Stimulated activated effector memory CD8-positive, alpha-beta T cell treated with anti-CD3 and anti-CD28 coated beads, Interleukin-12 subunit alpha, Interleukin-12 subunit beta, amount 100 ng/mL, for 72 hours (primary cell): ENCODE measurements around the gene ATF6.

Source experiments
- ATAC-seq: fragments of 150-1000 bp; cut with Tn5 transposase; 2 replicates; pipeline ENCODE4 v1.10.0; 2021
- DNase-seq, 2 donors: peaks; one replicate each; pipeline ENCODE4 v3.0.0; 2021 to 2022; ENCODE audit warnings: low spot score in 2 of 2
- H3K27ac Mint-ChIP-seq: one replicate; pipeline ENCODE4 v1.8.0; 2022; ENCODE audit warnings: mild to moderate bottlenecking, mixed read lengths
- H3K36me3 Mint-ChIP-seq: one replicate; pipeline ENCODE4 v1.8.0; 2022; ENCODE audit warnings: mild to moderate bottlenecking, mixed read lengths
- H3K4me1 Mint-ChIP-seq: one replicate; pipeline ENCODE4 v1.8.0; 2022; ENCODE audit warnings: mixed read lengths
- H3K4me3 Mint-ChIP-seq: one replicate; pipeline ENCODE4 v1.8.0; 2022; ENCODE audit warnings: mild to moderate bottlenecking, mixed read lengths
- H3K9me3 Mint-ChIP-seq: one replicate; pipeline ENCODE4 v1.8.0; 2022; ENCODE audit warnings: mixed read lengths

The ATF6 gene

DNA sequence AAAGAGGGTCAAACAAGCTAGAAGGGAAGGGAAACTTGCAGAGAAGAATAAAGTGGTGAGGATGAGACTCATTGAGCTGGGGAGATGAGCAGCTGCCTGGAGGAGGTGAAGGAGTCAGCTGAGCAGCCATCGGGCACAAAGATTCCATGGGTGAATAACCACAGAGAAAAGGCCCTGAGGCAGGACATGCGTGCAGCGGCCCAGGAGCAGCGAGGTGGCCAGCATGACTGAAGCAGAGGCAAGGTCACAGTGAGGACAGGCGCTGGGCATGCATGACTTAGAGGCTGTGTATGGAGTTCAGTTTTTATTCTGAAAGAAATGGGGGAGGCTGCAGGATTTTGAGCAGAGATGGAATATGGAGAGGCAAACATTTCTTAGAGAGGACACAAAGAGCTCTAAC, 232.7 kb downstream of the ATF6 start:
- no peak for ATAC-seq
- no peak for DNase-seq
- H3K27ac Mint-ChIP-seq: no peak overlapping the region
- H3K4me1 Mint-ChIP-seq: no peaks in the 10 kb centered on the region
- H3K4me3 Mint-ChIP-seq: no peak overlapping the region
- no peaks in the 10 kb centered on the region for H3K36me3 Mint-ChIP-seq
- no peaks in the 10 kb centered on the region for H3K9me3 Mint-ChIP-seq

DNA sequence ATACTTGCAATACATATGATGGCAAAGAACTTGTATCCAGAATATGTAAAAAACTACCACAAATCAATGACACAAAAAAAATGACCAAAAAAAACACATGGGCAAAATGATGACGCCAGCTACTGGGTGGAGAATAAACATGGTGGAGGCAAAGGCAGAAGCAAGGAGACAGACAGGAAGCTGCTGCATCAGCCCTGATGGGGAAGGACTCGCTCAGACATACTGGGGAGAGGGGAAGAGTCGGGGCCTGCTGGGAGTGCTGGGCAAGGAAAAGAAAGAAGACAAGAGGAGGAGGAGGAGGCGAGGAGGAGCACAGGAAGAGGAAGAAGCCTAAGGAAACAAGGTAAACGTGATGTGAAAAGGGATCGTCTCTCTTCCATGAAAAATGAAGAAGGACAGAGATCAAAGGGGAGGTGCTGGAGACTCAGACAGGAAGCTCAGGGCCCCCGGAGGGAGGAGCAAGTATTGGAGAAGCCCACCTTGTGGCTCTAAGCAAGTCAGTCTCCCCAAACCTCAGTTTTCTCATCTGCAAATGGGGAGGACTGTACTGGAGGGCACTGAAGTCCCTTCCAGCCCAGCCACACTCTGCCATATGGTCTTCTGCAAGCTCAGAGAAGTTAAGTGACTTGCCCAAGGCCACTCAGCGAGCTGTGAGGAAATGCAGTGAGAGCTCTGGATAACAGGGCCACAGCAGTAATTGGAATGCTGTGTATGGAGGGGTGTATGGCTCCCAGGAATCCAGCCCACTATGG, 233.4 kb downstream of the ATF6 start:
- Mint-ChIP-seq H3K4me1 (no peaks in the 10 kb centered on the region), H3K27ac (no peak overlapping the region), H3K9me3 (no peaks in the 10 kb centered on the region), H3K36me3 (no peaks in the 10 kb centered on the region), H3K4me3 (no peak overlapping the region)
- no peak for DNase-seq
- ATAC-seq: no peak

DNA sequence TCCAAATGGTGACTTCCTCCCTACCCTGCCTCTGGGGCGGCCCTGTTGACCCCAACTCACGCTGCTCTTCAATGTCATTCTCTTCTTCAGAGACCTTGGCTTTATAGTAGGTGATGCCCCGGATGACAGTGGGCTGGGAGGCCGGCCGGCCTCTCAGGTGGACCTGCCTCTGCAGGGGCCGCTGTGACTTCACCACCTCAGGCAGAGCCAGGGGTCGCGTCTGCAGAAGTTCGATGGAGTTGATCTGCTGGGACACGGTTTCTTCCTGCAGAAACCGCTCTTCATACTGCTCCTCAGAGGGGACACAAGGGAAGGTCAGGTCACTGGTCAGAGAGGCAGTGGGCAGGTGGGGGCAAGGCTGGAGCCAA, 233.9 kb downstream of the ATF6 start:
- H3K4me3 Mint-ChIP-seq: no peak overlapping the region
- no peak overlapping the region for H3K27ac Mint-ChIP-seq
- no peaks in the 10 kb centered on the region for H3K4me1 Mint-ChIP-seq
- no peak for DNase-seq
- no peak for ATAC-seq
- H3K36me3 Mint-ChIP-seq: no peaks in the 10 kb centered on the region
- no peaks in the 10 kb centered on the region for H3K9me3 Mint-ChIP-seq

DNA sequence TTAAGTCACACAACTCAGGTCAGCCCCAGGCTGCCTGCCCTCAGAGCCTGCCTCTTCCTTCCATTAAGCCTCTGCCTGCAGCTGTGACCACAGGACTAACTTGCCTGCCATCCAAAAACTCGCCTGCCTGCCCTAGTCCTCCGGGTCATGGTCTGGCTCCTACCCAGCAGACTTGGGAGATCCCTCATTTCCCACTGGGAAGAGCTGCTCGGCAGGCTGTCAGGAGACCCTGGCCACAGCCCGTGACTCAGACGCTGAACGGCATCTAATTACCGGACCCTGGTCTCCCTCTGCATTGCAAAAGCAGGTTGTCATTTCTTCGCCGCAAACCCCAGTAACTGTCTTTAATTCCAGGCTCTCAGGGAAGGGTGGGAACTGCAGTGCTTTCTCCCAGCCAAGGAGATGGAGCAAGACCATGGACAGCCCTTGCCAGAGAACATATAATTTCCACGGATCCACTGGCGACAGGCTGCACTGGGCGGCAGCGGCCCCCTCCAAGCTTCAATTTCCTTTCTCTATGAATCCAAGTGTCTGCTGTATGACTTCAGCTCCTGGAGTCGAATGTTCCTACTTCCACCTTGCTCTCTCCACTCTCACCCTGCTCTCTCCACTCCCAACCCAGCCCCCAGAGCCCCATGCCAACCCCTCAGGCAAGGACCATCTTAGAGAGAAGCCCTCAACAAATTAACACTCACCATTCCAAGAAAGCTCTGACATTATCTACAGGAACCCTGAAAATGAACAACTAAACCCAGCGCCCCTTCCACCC, 237.1 kb downstream of the ATF6 start:
- Mint-ChIP-seq H3K9me3 (no peaks in the 10 kb centered on the region), H3K27ac (no peak overlapping the region), H3K36me3 (no peaks in the 10 kb centered on the region), H3K4me3 (no peak overlapping the region), H3K4me1 (no peaks in the 10 kb centered on the region)
- no peak for DNase-seq
- no peak for ATAC-seq

DNA sequence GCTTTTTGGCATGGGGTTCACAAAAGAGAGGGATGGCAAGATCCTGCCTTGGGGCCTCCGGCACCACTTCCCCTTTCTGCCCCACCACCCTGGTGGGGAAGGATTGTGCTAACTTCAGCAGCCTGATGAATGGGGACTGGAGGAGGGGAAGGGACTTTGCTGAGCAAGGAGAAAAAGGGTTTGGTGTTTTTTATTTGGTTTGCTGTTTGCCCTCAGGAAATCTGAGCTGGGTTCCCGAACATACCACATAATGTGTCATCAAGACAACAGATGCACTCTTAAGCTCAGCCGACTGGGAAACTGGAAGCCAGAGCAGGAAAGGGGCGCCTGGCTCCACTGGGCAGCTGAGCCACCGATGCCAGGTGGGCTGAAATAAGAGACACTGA, 237.7 kb downstream of the ATF6 start:
- no peak for DNase-seq
- ATAC-seq: no peak
- H3K4me1 Mint-ChIP-seq: no peaks in the 10 kb centered on the region
- no peaks in the 10 kb centered on the region for H3K36me3 Mint-ChIP-seq
- no peaks in the 10 kb centered on the region for H3K9me3 Mint-ChIP-seq
- H3K27ac Mint-ChIP-seq: no peak overlapping the region
- H3K4me3 Mint-ChIP-seq: no peak overlapping the region

DNA sequence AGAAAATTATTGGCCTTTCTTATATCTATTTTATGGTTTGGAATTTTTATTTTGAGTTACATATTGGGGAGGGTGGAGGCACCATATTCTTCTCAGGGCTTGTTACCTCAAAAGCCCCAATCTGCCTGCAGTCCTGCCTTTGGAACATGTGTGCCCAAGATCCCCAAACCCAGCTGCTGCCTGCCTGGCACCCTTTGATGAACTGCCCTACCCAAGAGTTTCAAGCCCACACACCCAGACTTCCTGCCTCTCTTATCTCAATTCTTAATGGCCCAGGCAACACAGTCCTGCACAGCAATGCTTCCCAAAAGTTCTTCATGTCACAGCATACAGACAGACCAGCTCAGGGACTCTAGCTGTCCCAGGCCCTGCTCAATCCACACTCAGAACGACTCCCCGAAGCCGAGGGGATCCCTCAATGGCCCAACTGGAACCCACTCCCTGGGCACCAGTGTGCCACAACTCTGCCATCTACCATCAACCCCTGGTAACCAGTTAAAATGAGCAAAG, 238.4 kb downstream of the ATF6 start:
- H3K36me3 Mint-ChIP-seq: no peaks in the 10 kb centered on the region
- H3K9me3 Mint-ChIP-seq: no peaks in the 10 kb centered on the region
- no peaks in the 10 kb centered on the region for H3K4me1 Mint-ChIP-seq
- ATAC-seq: no peak
- DNase-seq: no peak
- H3K4me3 Mint-ChIP-seq: no peak overlapping the region
- H3K27ac Mint-ChIP-seq: no peak overlapping the region

DNA sequence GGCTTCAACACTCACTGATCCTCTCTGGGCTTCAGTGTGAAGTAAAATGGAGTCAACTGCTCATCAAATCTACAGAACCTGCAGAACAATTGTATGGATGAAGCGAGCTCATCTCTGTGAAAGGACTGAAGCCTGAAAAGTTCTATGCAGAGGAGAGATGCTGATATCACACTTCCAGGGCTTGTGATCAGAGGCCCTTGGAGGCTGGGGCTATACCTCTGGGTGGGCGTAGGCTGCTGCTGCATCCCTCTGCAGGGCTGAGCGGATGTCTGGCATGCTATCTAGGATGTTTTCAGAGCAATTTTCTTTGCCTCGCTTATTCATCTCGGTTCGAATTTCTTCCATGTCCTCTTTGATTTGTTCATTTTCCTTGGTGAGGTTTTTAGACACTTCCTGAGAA, 240.0 kb downstream of the ATF6 start:
- Mint-ChIP-seq H3K4me1 (no peaks in the 10 kb centered on the region), H3K9me3 (no peaks in the 10 kb centered on the region), H3K27ac (no peak overlapping the region), H3K36me3 (no peaks in the 10 kb centered on the region), H3K4me3 (no peak overlapping the region)
- no peak for DNase-seq
- ATAC-seq: no peak

DNA sequence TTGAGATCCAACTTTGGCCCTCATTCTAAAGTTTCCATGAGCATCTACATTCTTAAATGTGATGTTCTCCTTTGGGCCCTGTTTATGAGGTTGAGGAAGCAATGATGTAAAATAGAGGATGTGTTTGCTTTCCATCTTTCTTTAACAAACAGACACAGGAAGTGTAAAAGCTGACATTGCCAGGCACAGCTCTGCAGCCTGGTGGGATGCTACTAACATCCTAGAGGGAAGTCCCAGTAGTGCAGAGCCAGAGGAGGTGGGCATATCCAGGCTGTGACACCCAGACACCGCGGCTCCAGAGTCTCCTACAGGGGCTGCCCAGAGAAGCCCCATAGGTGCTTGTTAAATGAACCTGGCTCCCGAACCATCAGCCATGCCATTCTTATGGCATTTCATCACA, 241.3 kb downstream of the ATF6 start:
- Mint-ChIP-seq H3K4me3 (no peak overlapping the region), H3K36me3 (no peaks in the 10 kb centered on the region), H3K9me3 (no peaks in the 10 kb centered on the region), H3K27ac (no peak overlapping the region), H3K4me1 (no peaks in the 10 kb centered on the region)
- no peak for DNase-seq
- ATAC-seq: no peak

DNA sequence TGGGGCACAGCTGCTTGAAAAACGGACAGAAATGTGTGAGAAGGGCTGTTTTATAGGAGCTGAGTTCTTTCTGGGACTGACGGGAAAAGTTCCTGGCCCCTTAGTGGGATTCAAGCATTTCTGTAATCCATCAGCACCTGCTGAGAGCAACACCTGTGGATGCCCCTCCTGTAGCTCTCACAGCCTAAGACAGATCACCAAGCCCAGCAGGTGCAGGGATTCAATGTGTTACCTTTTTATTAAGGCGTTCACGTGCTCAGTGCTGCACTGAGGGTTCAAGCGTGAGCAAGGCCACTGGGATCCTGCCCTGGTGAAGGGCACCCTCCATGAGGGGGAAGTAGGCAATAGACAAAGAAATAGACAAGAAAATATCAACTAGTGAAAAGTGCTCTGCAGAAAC, 242.7 kb downstream of the ATF6 start:
- ATAC-seq: no peak
- no peaks in the 10 kb centered on the region for H3K4me1 Mint-ChIP-seq
- no peaks in the 10 kb centered on the region for H3K9me3 Mint-ChIP-seq
- no peak overlapping the region for H3K27ac Mint-ChIP-seq
- DNase-seq: no peak
- H3K36me3 Mint-ChIP-seq: no peaks in the 10 kb centered on the region
- no peak overlapping the region for H3K4me3 Mint-ChIP-seq

DNA sequence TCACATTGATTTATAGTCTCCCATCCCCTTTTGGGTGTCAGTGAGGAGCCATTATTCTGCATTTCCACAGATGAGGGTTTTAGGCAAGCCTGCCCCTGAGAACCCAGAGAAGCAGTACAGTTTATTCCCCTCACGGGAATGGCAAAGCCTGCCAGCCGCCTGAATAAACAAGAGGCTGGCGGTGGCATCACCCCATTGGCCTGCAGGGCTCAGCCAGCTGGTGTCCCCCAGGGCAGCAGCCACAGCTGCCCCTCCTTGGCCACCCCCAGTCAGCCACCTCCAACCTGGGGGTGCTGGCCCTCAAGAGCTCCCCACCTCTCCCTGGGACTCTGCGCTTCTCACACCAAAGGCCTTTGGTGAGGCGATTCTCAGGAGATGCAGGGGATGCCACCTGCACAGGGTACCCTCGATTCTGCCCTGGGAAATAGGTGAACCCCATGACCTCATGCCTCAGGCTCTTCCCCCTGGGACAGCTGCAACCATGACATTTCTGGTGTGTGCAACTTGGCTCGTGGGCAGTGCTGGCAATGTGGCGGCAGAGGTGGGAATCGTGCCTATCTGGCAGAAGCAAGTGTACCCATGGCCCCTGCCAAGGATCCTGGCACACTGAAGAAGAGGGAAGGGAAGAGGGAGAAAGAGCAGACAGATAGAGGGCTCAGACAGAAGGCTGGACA, 243.5 kb downstream of the ATF6 start:
- no peak overlapping the region for H3K27ac Mint-ChIP-seq
- H3K36me3 Mint-ChIP-seq: no peaks in the 10 kb centered on the region
- no peak overlapping the region for H3K4me3 Mint-ChIP-seq
- DNase-seq: no peak
- H3K9me3 Mint-ChIP-seq: no peaks in the 10 kb centered on the region
- no peak for ATAC-seq
- no peaks in the 10 kb centered on the region for H3K4me1 Mint-ChIP-seq

DNA sequence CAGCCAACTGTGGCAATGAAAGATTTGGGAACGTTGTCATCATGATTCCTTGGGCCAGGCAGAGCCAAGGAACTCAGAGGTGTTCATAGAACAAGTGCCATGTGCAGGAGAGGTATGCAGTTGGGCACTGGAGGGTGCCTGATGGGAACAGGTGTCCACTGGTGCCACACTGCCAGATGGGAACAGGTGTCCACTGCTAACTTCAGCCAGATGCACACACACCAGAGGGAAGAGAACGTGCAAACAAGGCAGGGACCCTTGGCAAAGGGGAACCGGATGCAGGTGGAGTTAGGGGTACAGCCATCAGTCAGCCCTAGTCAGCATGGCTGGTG, 244.0 kb downstream of the ATF6 start:
- Mint-ChIP-seq H3K4me1 (no peaks in the 10 kb centered on the region), H3K4me3 (no peak overlapping the region), H3K27ac (no peak overlapping the region), H3K9me3 (no peaks in the 10 kb centered on the region), H3K36me3 (no peaks in the 10 kb centered on the region)
- ATAC-seq (no peak), DNase-seq (no peak)

DNA sequence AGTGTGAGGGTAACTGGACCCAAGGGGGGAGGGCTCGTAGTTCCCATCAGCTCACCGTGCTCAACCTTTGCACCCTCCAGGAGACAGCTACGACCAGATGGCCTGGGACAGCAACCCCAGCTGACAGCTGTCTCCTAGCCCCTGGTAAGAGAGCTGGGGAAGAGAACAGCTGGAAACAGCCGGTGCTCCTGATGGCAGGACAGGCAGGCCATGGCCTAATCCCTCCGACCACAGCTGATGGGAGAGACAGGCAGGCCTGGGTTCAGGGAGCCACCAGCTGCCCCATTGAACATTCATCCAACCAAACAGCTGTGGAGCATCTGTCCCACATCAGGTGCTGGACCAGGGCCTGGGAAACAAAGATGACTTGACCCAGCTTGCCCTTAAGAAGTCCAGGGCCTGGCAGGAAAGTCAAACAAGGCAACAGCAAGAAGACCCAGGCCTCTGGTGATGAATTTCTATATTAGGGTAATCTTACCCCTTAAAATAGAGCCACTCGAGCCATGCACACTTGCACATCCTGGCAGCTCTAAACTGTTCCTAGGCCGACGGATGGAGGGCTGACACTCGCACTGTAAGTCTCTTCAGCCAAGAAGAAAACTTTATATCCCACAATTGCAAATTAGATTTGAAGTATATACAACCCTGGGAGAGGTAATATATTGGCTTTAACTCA, 245.4 kb downstream of the ATF6 start:
- no peak overlapping the region for H3K27ac Mint-ChIP-seq
- no peaks in the 10 kb centered on the region for H3K9me3 Mint-ChIP-seq
- no peak for ATAC-seq
- H3K36me3 Mint-ChIP-seq: no peaks in the 10 kb centered on the region
- H3K4me3 Mint-ChIP-seq: no peak overlapping the region
- no peaks in the 10 kb centered on the region for H3K4me1 Mint-ChIP-seq
- no peak for DNase-seq

DNA sequence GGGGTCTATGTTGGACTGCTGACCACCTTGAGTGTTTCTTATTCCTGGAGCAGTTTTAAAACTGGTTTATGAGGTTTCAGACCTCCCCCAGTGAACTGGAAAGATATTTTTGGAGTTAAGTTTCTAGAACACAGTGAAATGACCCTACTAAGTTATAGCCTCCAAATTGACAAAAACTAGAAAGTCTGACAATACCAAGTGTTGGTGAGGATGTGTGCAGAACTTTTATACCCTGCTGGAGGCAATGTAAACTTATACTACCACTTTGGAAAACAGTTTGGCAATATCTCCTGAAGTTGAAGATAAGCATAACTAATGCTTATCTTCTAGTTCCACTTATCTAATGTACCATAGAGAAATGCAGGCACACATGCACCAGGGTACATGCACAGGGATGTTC, 247.2 kb downstream of the ATF6 start:
- Mint-ChIP-seq H3K36me3 (no peaks in the 10 kb centered on the region), H3K9me3 (no peaks in the 10 kb centered on the region), H3K4me1 (no peaks in the 10 kb centered on the region), H3K4me3 (no peak overlapping the region), H3K27ac (no peak overlapping the region)
- DNase-seq (no peak), ATAC-seq (no peak)
